Measurements from ENCODE around the gene GNPTG. TPM values are rescaled to one million over a fixed set of nuclear protein-coding genes. Genes with fewer than 3 reads are reported as not detected.

The GNPTG gene
- total and polyA plus RNA-seq, 2 of the 13 experiments (the other 11 are each of a cell fraction or from before 2014, with no cell fraction given), result 22.7 to 71.1 TPM

DNA sequence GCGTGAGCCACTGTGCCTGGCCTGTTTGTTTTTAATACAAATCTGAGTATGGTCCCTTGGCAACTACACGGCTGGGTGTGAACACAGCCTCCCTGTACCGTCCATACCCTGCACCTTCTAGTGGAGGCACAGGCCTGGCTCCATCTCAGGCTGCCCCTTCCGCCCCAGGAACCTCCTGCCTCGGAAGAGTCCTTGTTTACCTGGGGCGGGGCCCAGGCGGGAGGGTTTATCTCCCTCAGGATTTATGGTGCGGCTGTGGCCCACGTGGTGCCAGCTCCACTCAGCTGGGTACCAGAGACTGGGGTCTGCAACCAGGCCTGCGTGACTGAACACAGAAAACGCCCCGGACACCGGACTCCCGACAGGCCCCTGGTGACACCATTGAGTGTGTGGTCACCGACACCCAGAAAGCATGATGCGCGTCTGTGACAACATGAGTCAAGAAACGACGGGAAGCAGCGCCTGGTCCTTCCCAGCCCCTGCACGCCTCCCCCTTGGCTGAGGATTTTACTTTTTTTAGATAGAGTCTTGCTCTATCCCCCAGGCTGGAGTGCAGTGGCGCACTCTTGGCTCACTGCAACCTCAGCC is 43.8 kb downstream of the GNPTG start (continued):
- no peak for TF ChIP-seq PAXIP1 (CRISPR knock-in tag; conservative IDR thresholded peaks at IDR 0.05)
- TF ChIP-seq, protein P1, sequence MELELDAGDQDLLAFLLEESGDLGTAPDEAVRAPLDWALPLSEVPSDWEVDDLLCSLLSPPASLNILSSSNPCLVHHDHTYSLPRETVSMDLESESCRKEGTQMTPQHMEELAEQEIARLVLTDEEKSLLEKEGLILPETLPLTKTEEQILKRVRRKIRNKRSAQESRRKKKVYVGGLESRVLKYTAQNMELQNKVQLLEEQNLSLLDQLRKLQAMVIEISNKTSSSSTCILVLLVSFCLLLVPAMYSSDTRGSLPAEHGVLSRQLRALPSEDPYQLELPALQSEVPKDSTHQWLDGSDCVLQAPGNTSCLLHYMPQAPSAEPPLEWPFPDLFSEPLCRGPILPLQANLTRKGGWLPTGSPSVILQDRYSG (CRISPR knock-in tag; IDR thresholded peaks at IDR 0.05), result no peak
- TF ChIP-seq ZNF557 (CRISPR knock-in tag; IDR thresholded peaks at IDR 0.05), result no peak
- TF ChIP-seq SPEN (CRISPR knock-in tag; IDR thresholded peaks at IDR 0.05; ENCODE audit: low read depth), result no peak

DNA sequence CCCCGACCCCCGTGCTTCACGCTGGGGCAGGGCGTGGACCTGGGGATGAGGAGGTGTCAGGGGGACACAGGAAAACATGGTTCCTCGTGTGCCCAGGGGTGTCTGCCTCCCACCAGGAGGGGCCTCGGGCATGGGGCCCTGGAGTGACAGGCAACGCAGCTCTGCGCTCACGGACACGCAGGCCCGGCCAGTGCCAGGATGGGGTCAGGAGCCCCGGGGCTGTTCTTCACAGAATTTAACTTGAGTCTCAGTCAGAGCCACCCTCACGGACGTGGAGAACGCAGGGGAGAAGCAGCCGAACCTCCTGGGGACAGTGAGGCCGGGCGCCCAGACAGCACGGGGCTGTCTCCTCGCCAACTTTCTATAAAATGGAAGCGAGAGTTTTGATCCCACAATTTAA is 46.0 kb downstream of the GNPTG start:
- Histone ChIP-seq H4K20me1 (ENCODE audit: insufficient read depth, low read length) (no peaks in the 10 kb centered on the region), H3K79me2 (ENCODE audit: insufficient read depth, low read length) (no peaks in the 10 kb centered on the region), H3K27me3 (ENCODE audit: control insufficient read depth in 1 of 2, insufficient read depth in 2 of 2, low read length in 2 of 2) (no peaks in the 10 kb centered on the region), H3K4me3 (replicated peaks in 1 of 3; ENCODE audit: insufficient read depth in 1 of 3, low read depth in 2 of 3, low read length in 3 of 3) (no peak overlapping the region), H3K27ac (ENCODE audit: extremely low read length, insufficient read depth, low read length) (no peak overlapping the region), H3K9ac (ENCODE audit: insufficient read depth, low read depth, low read length) (no peak overlapping the region), H3K4me1 (ENCODE audit: insufficient read depth, low read length) (no peaks in the 10 kb centered on the region), H3K9me3 (ENCODE audit: low read length) (no peaks in the 10 kb centered on the region), H3K36me3 (replicated peaks in 1 of 2; ENCODE audit: control insufficient read depth in 1 of 2, insufficient read depth in 2 of 2, low read length in 2 of 2) (peaks cover 8 to 15% of the 10 kb centered on the region in 2 experiments; a peak in 4 of 5 replicates), H3K4me2 (ENCODE audit: low read depth, low read length) (no peak overlapping the region), H2AFZ (ENCODE audit: low read length) (no peak overlapping the region)
- intact Hi-C loops (cut with micrococcal nuclease; ENCODE audit: unreplicated experiment) (no loop called here), in situ Hi-C loops (cut with HindIII; ENCODE audit: extremely low pct_ligation_motif_present, low pct_unique_long_range_greater_than_20kb) (no loop called here)
- 93% methylated on average over 13 of the region's 21 CpGs for WGBS (ENCODE audit: low lambda C conversion rate)
- ATAC-seq (no peak), FAIRE-seq (no peak), DNase-seq (ENCODE audit: low spot score) (no peak)
- no TSS peak for BruUV-seq (replicated peaks)
- ChIA-PET POLR2A (no interaction called here), CTCF (ENCODE audit: low intra/inter-chr PET ratio, low total read pairs) (no interaction called here)
- TF ChIP-seq LCORL (IDR thresholded peaks at IDR 0.05), result no peak
- no peak for TF ChIP-seq LCORL (CRISPR knock-in tag; IDR thresholded peaks at IDR 0.05)
- TF ChIP-seq NFATC3 (CRISPR knock-in tag; IDR thresholded peaks at IDR 0.05), result no peak
- no peak for TF ChIP-seq MEIS1 (CRISPR knock-in tag; IDR thresholded peaks at IDR 0.05; ENCODE audit: borderline replicate concordance)
- no peak for TF ChIP-seq IRF9 (CRISPR knock-in tag; IDR thresholded peaks at IDR 0.05; ENCODE audit: borderline replicate concordance)
- no peak for TF ChIP-seq PCBP1 (IDR thresholded peaks at IDR 0.05; ENCODE audit: borderline replicate concordance, low read depth, low read length)
- no peak for TF ChIP-seq MTF2 (CRISPR knock-in tag; IDR thresholded peaks at IDR 0.05; ENCODE audit: borderline replicate concordance)
- TF ChIP-seq TSC22D2 (CRISPR knock-in tag; IDR thresholded peaks at IDR 0.05; ENCODE audit: borderline replicate concordance), result no peak
- TF ChIP-seq ZNF24 (IDR thresholded peaks at IDR 0.05), result no peak
- TF ChIP-seq SMARCC2 (IDR thresholded peaks at IDR 0.05), result no peak
- no peak for TF ChIP-seq ZNF121 (CRISPR knock-in tag; IDR thresholded peaks at IDR 0.05)
- no peak for TF ChIP-seq ZNF17 (CRISPR knock-in tag; IDR thresholded peaks at IDR 0.05)
